Stimulated activated CD4-positive, alpha-beta T cell treated with anti-CD3 and anti-CD28 coated beads, Interleukin-2, amount 100 ng/mL, for 48 hours (primary cell): ENCODE measurements around the gene TMEM176A.
"Not testable (repeated sequence)": the region's sequence is repeated elsewhere in the genome, so short reads cannot be mapped to it uniquely, and the experiment has no call there.

Source experiments
- DNase-seq, 2 donors: peaks; one replicate each; pipeline ENCODE4 v3.0.0-alpha.2; 2020

The TMEM176A gene

GRCh38 chr7:150788474-150789269 is 11.9 kb upstream of the TMEM176A start:
- no peak for DNase-seq

- no peak for DNase-seq
Observed at GRCh38 chr7:150790416-150791075, 10.0 kb upstream of the TMEM176A start.

GRCh38 chr7:150791304-150791703 is 9.3 kb upstream of the TMEM176A start:
- no peak for DNase-seq

DNA sequence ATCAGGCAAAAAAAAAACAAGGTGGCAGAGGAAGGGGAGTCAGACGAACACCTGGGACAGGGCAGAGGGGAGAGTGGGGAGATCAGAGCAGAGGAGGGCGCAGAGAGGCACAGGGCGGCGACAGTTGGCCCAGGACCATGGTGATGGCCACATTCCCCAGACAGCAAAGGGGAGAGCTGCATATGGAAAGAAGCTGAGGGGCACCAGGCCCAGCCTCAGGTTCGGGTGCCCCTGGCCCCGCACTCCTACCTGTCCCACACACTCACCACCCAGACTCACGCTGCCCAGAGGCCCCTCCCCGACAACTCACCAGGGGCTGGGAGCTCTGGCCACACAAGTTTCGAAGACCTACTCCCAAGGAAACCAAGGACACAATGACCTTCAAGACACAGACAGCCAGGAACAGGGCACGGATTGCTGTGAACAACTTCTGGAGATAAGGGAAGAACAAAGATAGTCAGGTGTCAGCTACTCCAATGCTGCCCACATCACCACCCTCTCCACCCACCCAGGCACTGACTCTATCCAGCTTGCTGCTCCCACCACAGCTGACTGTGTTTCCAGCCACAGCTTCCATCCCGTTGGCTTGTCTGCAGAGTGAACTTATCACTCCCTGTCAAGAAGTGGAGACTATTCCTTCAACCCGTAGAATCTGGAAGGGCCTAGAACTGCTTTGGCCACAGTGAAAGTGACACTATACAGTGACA is 8.7 kb upstream of the TMEM176A start:
- no peak for DNase-seq

DNA sequence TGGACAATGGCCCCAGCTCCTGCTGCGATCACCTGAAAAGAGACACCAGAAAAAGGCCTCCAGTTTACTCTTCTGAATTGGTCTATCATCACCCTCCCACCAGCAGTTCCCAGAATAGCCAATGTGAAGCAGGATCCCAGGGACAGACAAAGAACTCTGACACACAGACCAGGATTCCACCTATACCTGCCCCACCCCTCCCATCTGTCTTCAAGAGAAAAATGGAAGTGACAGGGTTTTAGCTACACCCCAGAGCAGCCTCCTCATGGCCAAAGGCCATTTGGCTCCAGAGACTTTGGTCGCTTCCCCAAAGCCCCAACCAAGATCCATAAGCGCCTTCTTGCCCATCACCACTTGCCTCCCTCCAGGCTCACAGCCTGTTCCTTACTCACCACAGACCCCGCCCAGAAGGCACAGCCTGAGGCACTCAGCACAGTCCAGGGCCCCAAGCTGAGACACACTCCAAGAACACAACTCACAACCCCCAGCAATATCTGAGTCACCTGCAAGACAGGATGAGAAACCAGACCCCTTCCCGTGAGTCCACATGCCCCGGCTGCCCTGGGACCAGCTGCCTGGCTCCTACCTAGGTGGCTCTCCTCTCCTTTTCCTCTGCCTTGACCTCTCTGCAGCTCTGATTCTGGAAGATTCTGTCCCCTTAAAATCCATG is 6.9 kb upstream of the TMEM176A start:
- no peak for DNase-seq

GRCh38 chr7:150797661-150798060 is 2.9 kb upstream of the TMEM176A start:
- DNase-seq, result no peak

DNA sequence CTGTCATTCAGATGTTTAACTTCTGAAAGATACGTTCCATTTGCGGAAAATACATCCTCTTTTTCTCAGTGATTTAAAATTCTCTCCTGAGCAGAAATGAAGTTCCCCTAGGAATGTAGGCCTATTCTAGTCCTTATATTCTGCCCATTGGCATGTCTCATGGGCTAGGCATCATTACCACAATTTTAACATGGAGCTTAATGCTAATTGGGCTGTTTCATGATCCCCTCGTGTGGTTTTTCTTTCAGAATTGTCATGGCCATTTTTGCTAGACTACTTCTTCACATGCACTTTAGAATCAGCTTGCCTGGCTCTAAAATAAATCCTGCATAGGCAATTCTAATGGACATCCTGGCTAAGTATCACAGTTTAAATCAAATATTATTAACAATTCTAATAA is 1.4 kb upstream of the TMEM176A start:
- no peak for DNase-seq

DNA sequence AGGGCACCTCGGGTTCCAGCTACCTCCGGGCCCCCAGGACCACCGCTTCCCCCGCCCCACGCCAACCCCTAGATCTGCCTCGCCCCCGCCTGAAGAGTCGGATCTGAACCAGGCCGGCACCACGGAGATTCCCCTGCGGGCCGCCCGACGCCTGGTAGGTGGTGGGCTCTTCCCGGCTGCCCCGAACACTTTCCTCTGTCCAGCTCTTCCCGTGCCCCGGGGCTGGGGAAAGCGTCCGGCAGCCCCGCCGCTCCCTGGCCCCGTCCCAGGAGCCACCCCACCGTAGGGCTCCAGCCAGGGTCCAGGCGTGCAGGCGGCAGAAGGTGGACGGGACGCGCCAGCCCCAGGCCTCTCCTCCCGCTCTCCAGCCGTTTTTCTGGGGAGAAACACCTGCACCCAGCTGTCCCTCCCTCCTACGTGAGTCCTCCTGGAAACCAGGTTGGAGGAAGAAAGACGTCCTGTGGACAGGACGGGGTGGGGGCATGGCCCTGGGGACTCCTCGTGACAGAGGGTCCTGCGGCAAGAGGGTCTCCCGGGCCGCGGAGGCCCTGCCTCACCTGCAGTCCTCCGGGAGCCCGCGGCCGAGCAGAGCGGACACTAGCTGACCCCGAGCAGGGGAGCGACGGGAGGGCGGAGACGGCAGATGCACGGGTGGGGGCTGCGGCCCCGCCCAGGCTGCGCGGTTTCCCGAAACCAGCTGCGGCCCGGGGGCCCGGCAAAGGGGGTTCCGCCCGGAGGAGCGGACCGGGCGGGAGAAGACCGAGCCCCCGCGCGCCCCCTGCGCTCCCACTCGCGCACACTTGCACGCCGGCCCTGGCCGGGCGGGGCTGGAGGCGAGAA is 608 bp upstream of the TMEM176A start, which contains the start of gene TMEM176B:
TSS of gene TMEM176B (minus strand) at position 624 of the 840 bp plus-strand sequence. CDS start 3,795 bp downstream, outside the sequence.
- DNase-seq, result no peak

GRCh38 chr7:150801242-150801945 is 825 bp downstream of the TMEM176A start:
- no peak for DNase-seq

GRCh38 chr7:150801946-150802771 is 1.6 kb downstream of the TMEM176A start:
- no peak for DNase-seq

GRCh38 chr7:150803161-150803860 is 2.7 kb downstream of the TMEM176A start:
- DNase-seq, result no peak

DNA sequence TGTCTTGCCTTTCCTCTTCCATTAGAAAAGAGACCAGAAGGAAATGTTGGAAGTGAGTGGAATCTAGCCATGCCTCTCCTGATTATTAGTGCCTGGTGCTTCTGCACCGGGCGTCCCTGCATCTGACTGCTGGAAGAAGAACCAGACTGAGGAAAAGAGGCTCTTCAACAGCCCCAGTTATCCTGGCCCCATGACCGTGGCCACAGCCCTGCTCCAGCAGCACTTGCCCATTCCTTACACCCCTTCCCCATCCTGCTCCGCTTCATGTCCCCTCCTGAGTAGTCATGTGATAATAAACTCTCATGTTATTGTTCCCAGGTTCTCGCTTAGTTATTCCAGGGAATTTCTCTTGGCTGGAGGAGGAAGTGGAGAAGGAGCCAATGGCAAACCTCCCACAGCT is 4.2 kb downstream of the TMEM176A start:
- DNase-seq, result no peak

DNA sequence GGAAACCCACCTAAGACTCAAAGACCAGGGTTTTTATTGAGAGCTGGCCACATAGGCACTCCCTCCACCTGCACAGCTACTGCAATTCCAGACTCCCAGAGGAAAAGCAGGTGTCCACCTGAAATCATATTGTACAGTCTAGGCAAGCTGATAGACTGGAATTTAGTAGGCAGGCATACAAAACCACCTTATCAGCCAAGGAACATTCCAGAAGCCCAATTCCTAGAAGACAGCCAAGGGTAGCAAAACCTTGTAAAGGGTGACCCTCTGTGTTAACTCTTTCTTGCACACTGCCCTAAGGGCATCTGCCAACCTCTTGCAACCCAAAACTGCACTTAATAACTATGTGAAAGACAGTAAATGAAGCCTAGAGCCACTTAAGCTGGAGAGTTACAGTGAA is 5.3 kb downstream of the TMEM176A start:
- no peak for DNase-seq

DNA sequence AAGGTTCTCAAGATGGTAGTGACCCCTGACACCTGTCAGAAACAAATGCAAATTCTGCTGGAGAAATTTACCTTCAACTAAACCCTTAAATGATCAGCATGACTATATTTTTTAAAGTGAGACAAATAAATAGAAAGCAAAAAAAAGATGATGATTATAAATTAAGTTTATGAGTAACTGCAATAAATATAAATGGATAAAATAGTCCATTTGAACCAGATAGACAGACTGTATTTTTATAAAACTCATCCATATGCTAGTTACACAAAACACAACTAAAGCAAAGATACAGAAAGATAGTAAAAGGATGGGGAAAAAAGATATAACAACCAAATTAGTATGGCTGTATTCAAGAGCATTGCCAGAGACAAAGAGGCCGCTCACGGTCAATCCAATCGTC is 5.9 kb downstream of the TMEM176A start:
- DNase-seq, result no peak

DNA sequence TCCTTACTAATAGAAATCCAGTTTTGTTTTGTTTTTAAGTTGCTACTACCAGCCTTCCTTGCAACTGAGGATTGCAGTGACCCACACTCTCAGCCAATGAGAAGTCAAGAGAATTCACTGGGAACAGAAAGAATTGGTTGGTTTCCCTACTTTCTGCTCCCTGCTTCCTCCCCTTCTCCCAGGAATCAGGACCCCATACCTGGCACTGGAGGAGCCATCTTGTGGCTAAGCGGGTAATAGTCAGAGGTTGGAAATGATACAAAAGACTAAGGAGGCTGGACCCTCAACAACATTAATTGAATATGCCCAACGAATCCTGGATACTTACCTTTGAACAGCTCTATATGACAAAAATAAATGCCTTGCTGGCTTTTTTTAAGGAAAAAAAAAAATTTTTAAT is 6.3 kb downstream of the TMEM176A start:
- no peak for DNase-seq

DNA sequence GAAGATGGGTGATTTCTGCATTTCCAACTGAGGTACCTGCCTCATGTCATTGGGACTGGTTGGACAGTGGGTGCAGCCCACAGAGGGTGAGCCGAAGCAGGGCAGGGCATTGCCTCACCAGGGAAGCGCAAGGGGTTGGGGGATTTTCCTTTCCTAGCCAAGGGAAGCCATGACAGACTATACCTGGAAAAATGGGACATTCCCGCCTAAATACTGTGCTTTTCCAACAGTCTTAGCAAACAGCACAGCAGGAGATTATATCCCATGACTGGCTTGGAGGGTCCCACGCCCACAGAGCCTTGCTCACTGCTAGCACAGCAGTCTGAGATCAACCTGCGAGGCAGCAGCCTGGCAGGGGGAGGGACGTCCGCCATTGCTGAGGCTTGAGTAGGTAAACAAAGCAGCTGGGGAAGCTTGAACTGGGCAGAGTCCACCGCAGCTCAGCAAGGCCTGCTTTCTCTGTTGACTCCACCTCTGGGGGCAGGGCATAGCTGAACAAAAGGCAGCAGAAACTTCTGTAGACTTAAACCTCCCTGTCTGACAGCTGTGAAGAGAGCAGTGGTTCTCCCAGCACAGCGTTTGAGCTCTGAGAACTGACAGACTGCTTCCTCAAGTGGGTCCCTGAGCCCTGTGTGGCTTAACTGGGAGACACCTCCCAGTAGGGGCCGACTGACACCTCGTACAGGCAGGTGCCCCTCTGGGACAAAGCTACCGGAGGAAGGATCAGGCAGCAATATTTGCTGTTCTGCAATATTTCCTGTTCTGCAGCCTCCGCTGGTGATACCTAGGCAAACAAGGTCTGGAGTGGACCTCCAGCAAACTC is 7.3 kb downstream of the TMEM176A start:
- DNase-seq, result not testable (repeated sequence)

DNA sequence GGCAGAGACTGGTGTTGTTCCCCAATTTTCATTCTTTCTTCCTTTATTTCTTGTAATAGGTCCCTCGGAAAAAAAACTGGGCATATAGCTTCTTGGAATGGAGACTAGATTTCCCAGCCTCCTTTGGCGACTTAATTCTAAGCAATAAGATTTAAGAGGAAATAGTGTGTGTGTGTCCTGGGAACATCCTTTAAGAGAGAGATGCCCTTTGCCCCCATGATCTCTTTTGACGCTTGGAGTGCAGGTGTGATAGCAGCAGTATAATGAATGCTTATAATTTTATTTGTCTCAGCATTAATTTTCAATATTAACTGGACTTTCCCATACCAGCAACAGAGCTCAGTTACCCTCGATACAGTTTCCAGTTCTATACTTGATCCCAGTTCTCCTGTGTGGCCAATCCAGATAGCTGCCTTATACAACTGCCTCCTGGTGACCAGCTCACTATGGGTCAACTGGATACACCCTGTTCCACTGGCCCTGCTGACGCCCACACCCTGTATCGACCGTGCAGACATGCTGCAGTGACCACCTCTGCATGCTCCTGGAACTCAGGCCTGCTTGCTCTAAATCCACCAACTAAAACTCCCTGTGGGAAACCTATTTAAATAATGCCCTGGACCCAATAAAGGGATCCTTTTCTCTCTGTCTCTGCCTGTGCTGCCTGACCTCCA is 13.9 kb downstream of the TMEM176A start:
- no peak for DNase-seq

- DNase-seq, result no peak
Observed at GRCh38 chr7:150818971-150819370, 18.4 kb downstream of the TMEM176A start.
